HG03571 (cell line): Measurements from ENCODE around the gene APBA2.
"Not testable (repeated sequence)": the region's sequence is repeated elsewhere in the genome, so short reads cannot be mapped to it uniquely, and the experiment has no call there.

Experiments
- ATAC-seq: cut with Tn5 transposase; IDR thresholded peaks from one replicate; pipeline ENCODE4 v1.9.1; 2021; ENCODE audit not compliant: unreplicated experiment

APBA2 gene

DNA sequence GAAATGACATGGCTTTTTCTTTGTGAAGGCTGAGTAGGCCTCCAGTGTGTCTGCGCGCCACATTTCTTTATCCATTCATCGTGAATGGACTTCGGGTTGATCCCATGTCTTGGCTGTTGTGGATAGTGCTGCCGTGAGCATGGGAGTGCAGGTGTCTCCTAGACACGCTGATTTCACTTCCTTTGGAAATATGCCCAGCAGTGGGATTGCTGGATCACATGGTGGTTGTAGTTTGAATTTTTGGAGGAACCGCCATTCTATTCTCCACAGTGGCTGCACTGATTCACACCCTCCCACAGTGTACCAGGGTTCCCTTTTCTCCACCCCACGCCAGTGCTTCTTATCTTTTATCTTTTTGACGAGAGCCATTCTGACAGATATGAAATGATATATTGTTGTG, 212.2 kb downstream of the APBA2 start:
- ATAC-seq = no peak

DNA sequence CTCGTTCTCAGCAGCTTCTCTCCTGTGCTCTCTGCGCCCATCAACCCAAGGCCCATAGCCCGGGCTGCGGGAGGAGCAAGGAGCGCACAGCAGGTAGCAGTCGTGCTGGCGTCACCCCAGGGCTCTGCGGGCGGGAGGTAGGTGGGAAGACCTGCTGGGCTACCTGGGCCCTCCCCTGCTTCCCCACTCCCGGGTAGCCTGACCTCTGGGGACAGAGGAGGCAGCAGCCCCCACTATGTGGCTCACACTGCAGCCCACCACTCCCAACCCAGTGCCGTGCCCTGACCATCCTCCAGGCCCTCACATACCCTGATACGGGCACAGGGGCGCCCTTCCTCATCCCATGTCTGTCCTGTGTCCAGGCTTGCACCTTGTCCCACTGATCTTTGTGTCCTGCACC, 212.9 kb downstream of the APBA2 start:
- no peak for ATAC-seq

DNA sequence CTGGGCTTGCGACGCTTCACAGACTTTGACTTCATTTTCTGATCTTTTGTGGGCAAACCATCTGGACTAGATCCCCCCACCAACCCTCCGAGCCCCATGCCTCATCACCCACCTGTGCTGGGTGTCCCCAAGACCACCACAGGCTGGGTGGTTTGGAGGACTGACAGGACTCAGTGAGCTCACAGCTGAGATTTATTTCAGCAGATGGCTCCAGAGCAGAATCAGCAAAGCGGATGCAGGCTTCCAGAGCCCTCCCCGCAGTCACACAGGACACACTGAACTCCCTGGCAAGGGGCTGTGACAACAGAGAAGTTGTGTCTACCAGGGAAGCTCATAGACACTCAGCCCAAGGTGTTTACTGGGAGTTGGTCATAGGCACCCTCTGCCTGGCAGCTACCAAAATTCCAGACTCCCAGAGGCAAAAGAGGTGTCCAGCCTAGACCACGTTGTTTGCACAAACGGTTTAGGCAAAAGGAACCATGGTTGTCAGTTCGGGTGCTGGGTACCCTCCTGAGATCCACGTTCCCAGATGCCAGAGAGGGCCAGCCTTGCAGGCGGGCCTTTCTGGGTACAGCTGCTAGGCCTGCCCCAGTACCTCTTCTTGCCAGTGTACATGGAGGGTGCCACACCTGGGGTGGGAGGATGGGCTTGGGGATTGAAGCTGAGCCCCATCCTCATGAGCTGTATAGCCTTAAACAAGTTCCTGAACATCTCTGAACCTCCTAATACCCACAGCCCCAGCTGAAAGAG, 213.5 kb downstream of the APBA2 start:
- ATAC-seq = no peak

DNA sequence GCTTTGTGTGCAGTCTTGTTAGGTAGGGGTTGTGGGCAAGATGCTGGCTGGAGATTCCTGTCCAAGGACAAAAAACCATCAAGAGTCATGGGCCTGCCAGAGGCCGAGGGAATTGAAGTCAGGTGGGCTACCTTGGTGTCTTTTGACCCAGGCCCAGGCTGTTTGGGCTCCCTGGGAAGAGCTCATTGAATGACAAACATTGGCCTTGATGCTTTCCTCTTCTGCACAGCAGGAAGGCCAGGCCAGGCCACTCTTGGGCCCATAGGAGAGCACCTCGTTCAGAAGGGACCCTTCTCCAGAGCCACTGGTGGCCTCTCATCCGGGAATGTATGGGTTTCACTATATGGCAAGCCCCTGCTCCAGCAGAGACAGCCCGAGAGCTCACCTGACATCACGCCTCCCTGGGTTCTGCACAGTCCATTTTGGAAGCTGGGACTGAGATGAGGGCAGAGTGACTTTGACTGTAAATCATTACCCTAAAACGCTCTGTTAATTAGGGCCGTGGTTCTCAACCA, 214.8 kb downstream of the APBA2 start:
- no peak for ATAC-seq

DNA sequence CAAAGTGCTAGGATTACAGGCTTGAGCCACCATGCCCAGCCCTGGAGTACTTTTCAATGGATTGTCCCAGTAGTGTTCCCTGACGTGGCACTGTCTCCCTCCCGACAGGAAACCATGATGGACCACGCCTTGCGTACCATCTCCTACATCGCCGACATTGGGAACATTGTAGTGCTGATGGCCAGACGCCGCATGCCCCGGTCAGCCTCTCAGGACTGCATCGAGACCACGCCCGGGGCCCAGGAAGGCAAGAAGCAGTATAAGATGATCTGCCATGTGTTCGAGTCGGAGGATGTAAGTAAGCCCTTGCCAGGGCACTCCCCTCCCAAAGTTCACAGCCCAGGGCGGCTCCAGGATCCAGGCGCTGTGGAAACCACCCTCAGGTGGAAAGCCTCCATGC, 215.7 kb downstream of the APBA2 start:
- no peak for ATAC-seq

DNA sequence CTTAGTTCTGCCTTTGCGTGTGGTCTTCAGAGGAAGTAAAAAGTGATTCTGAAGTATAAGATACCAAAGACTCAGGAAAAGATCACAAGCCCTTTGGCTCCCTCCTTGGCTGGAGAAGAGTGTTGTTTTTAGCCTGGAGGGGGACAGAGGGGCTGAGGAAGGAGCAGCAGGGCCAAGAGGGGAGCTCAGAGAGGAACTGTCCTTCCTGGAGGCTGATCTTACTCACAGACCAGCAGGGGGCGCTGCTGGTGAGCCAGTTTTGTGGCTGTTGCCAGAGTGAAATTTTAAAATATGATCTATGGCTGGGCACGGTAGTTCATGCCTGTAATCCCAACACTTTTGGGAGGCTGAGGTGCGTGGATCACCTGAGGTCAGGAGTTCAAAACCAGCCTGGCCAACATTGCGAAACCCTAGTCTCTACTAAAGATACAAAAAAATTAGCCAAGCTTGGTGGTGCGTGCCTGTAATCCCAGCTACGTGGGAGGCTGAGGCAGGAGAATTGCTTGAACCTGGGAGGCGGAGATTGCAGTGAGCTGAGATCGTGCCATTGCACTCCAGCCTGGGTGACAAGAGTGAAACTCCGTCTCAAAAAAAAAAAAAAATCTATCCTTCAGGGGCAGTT, 216.5 kb downstream of the APBA2 start:
- ATAC-seq = not testable (repeated sequence)

DNA sequence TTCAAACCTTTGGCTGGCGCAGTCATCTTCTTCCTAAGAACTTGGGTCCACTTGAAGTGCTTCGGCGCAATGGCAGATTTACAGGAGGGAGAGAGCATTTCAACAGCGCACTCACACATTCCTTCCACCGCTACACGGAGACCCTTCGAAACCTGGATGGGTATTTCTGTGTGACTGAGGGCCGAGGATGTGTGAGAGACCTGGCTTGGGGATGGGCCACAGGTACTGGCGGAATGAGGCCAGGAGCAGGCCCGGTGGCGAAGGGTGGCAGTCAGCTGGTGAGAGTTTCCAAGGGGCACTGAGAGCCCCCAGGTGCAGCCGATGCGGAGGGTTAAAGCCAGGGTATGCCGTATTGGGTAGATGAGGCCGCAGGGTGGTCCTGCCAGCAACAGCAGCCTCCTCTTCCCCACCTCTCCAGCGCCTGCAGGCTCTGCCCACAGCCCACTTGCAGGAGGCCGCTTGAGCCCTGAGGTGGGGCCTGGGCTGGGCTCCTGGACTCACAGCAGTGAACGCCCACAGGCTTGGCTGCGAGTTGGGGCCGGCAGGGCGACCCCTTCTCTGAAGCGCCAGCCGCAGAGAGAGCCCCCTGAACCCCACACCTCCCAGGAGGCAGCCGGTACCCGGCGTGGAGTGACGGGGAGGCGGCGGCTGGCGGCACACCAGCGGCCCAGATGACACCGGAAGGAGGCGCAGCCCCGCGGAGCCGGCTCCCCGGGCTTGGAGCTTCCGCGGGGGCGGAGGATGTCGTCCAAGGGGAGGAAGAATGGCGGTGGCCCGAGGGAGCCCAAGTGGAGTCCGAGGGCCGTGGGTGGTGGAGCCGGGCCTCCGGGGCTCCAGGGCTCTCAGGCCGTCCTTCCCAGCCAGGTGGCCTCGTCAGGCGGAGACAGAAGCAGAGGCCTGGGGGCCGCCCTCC, 217.4 kb downstream of the APBA2 start:
- no peak for ATAC-seq

DNA sequence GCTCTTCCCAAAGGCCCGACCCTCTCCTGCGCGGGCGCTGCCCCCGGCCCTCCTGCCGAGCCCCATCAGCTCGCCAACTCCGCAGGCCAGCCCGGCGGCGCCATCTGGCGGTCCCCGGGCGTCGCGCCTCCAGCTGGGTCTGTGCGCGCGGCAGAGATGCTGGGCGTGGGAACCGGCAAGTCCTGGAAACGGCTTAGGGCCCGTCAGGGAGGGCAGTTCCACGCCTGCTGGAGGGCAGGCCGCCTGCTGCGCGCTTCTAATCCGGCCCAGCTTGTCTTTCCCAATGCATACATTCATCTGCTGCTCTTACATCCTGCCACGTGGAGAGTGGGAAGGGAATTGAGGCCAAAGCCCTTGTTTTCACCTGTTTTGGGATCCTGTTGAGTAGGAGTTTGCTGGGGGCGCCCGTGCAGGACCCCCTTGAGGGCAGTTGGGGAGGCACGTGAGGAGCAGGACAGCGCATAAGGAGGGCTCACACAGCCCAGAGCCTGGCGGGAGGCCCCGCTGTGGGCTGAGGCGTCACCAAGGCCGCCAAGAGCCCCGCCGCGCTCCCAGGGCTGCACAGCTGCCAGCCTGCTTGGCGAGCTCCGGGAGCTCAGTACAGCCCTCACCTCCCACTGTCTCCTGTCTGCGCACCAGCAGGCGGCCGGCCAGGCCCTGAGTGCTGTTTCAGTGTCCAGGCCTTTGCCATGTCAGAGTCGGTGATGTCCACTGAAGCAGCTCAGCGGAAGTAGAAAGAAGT, 218.2 kb downstream of the APBA2 start:
- no peak for ATAC-seq

DNA sequence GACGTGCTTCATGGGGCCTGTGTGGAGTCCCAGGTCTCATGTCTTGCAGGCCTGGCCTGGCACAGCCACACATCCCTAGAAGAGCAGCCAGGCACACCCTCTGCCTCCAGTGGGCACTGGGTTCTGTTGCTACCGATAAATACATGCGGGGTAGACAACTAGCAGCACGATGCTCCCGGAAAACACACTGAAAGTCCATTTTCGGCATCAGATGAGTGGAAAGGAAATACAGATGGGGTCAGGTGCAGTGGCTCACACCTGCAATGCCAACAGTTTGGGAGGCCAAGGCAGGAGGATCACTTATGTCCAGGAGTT, 218.7 kb downstream of the APBA2 start:
- no peak for ATAC-seq

DNA sequence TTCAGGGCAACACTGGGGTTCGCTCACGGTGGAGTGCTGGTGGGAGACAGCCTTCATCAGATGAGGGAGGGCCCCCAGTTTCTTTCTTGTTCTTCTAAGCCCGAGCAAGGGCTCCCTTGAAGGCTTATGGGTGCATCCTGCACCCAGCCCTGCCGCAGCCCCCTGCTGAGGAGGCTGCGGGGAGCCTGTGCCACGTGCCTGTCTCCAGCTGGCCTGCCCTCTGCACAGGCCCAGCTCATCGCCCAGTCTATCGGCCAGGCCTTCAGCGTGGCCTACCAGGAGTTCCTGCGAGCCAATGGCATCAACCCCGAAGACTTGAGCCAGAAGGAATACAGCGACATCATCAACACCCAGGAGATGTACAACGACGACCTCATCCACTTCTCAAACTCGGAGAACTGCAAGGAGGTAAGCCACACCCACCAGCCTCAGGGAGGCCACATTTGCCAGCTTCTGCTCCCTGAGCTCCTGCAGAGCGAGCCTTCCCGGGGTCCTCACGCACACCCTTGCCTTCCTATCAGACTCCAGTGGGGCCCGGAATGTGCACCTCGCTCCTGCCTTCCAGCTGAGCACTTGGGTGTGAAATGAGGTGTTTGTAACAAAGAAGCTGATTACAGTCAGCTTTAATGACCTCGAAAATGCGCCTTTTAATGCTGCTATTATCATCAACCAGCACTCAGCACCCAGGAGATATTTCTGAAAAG, 219.5 kb downstream of the APBA2 start:
- no peak for ATAC-seq

DNA sequence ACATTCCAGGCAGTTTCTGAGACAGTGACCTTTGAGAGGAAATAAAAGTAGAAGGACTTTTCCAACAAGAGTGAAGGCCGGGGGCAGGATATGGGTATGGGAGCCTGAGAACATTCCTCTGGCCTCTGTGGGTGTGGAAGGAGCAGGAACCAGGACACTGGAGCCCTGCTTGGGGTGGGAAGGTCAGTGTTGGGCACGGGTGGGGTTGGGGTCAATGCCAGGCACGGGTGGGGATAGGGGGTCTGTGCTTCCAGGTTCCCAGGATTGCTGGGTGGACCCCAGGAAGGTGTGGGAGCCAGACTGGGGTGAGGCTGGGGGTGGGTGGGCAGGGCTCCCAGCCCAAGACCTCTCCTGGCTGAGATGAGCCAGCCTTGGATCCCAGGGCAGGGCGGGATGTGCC, 220.3 kb downstream of the APBA2 start:
- ATAC-seq = no peak

DNA sequence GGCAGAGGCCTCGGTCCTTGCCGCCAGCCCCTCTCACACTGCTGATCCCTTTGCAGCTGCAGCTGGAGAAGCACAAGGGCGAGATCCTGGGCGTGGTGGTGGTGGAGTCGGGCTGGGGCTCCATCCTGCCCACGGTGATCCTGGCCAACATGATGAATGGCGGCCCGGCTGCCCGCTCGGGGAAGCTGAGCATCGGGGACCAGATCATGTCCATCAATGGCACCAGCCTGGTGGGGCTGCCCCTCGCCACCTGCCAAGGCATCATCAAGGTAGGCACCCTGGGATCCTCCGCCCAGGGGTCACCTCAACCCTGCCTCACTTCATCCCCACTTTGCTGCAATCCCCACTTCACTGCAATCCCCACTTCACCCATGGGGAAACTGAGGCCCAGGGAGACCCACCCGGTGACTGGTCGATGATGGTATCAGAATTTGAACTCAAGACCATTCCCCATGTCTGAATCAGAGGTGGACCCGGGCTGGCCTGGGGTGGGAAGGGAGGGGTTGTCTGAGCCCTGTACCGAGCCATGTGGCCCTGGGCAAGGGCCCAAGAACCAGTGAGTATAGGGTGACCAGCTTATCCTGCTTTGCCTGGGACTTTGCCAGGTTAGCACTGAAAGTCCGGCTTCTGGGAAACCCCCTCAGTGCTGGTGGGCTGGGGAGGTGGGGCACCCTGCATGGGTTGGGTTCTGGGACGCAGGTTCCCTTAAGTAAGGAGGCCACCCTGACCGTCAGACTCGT, 220.9 kb downstream of the APBA2 start:
- ATAC-seq = no peak

DNA sequence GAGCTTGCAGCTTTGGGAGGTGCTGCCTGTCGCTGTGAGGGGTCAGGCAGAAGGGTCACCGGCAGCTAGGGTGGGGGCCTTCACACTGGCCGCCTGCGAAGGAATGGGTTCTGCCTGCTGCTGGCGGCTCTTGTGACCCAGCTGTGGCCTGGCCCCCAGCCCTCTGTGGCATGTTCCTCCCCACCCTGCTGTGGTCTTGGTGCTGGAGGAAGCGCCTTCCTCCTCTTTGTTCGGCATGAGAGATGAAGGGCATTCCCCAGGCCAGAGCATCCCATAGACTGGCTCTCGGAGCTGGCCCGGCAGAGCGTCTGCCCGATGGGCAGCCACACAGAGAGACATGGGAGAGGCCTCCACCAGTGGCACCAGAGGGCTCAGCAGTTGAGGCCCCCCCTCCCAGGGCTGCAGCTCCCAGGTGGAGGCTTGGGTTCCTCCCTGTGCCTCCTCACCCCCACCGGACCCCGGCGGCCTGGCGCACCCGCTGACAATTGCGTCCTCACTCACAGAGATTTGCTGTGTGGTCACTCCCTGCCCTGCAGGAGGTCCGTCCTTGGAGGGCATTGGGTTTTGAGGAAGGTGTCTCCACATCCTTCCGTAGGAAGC, 221.6 kb downstream of the APBA2 start:
- no peak for ATAC-seq

DNA sequence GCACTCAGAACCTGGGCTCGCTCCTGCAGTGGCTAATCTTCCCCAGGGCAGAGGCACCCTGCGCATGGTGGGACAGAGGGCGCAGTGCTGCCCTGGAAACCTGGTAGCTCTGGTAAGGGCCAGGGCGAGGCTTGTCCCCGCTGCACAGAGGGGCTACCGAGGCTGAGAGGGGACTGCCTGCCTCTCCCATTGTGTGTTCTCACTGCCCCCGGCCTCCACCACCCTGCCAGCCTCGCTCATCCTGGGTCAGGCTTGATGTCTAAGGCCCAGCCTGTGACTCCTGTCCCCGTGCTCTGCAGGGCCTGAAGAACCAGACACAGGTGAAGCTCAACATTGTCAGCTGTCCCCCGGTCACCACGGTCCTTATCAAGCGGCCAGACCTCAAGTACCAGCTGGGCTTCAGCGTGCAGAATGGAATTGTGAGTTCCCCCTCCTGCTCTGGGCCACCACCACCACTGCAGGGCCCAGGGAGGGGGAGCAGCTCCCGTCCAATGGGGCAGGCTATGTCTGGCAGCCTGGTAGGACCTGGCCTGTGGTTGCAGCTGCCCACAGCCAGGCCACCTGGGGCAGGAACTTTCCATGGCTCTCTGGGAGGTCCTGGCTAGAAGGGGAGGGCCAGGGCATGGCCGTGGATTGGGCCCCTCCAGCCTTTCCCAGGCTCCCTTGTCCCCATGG, 222.3 kb downstream of the APBA2 start:
- no peak for ATAC-seq

DNA sequence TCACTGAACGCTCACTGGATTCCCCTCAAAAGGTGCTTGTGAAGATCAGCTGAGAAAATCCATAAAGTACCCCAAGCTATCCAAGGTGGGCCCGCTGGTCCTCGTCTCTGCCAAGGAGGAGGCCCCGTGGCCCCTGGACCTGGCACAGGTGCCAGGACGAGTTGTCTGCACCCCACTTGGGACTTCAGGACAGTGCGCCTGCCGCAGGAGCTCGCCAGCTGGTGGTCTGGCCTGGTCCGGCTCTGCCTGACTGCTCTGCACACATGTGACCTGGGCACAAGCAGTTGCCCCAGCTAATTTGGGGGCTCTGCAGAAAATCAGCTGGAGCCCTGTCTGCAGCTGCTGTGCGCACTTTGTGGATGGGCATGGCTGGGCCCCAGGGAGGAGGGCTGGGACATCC, 224.0 kb downstream of the APBA2 start:
- ATAC-seq = no peak

DNA sequence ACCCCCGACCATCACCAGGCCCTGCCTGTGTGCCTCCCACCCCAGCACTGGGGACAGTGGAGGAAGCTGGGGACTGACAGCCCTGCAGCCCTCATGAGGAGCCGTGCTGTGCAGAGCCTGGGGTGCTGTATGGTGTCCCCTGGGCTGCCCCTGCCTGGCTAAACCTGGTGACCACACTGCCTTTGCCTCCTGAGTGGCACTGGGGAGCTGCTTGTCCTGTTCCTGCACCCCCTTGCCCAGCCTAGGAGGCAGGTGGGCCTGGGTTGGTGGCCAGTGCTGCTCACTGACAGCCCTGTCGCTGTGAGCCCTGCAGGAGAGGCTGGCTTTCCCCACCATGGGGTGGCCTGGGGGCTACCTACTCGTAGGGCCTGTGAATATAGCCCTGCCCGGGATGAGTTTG, 224.4 kb downstream of the APBA2 start:
- no peak for ATAC-seq

DNA sequence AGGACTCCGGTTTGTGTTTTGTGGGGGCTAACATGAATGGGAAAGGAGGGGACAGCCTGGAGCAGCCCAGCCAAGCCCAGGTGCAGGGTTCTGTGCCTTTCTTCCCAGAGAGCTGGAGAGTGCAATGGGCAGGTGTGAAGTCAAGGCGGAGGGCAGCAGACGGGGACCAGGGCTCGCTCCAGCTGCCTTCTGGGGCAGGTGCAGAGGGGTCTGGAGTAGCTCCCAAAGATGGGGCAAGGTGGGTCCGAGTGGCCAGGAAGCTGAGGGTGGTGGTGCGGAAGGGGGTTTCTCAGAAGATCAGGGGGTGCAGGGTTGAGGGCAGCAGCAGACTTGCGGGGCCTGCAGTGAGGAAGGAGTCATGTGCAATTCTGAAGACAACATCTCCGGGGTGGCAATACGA, 225.0 kb downstream of the APBA2 start:
- ATAC-seq = no peak

DNA sequence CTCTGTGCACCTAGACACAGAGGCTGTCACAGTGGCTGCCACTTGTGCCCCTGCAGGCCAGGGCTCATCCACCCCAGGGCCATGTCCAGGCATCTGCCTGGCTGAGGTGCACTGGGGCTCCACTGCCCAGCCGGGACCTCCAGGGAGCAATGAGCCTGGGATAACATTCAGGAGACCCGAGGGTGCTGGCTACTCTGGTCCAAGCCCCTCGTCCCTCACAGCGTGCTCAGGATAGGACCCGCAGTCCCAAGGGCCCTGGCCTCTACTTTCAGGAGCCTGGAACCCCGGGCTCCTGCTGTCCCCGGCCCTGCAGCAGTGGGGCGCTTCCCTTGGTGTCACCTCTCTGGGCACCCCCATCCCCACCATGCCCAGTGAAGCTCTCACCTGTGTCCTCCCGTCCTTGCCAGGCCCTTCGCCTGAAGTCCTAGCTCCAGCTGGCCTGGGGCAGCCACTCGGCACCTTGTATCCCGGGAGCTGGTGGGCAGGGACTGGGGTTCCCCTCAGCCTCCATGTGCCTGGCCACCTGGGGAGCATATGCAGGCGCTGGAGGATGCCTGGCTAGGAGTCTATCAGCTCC, 226.0 kb downstream of the APBA2 start:
- no peak for ATAC-seq
